Measurements from ENCODE around the gene SYCP2.

SYCP2 gene

GRCh38 chr20:59818911-59819310, 114.5 kb downstream of the SYCP2 start:
- no peak for DNase-seq
- Histone ChIP-seq H3K36me3 (no peaks in the 10 kb centered on the region), H3K4me1 (no peaks in the 10 kb centered on the region), H3K27me3 (no peaks in the 10 kb centered on the region), H3K9me3 (no peaks in the 10 kb centered on the region), H3K4me3 (ENCODE audit: low read depth, low read length) (no peak overlapping the region)
- no peak for TF ChIP-seq CTCF (IDR thresholded peaks at IDR 0.05; ENCODE audit: low read depth, low read length)

- no peaks in the 10 kb centered on the region for H3K4me1 ChIP-seq
- H3K4me3 ChIP-seq (ENCODE audit: low read depth, low read length): no peak overlapping the region
- TF ChIP-seq CTCF (IDR thresholded peaks at IDR 0.05; ENCODE audit: low read depth, low read length): no peak
Measured at GRCh38 chr20:59817846-59818615, 115.4 kb downstream of the SYCP2 start.

GRCh38 chr20:59817406-59817805, 116.0 kb downstream of the SYCP2 start:
- no peak for DNase-seq
- no peak for TF ChIP-seq CTCF (IDR thresholded peaks at IDR 0.05; ENCODE audit: low read depth, low read length)
- Histone ChIP-seq H3K9me3 (no peaks in the 10 kb centered on the region), H3K27me3 (no peaks in the 10 kb centered on the region), H3K4me1 (no peaks in the 10 kb centered on the region), H3K4me3 (ENCODE audit: low read depth, low read length) (no peak overlapping the region), H3K36me3 (no peaks in the 10 kb centered on the region)

More at GRCh38 chr20:59817846-59818615, 115.4 kb downstream of the SYCP2 start:
- H3K36me3 ChIP-seq: no peaks in the 10 kb centered on the region
- H3K9me3 ChIP-seq: no peaks in the 10 kb centered on the region
- no peak for DNase-seq
- H3K27me3 ChIP-seq: no peaks in the 10 kb centered on the region

GRCh38 chr20:59816146-59816738, 117.2 kb downstream of the SYCP2 start:
- H3K27me3 ChIP-seq: no peaks in the 10 kb centered on the region
- no peak for TF ChIP-seq CTCF (IDR thresholded peaks at IDR 0.05; ENCODE audit: low read depth, low read length)

GRCh38 chr20:59814840-59815340, 118.5 kb downstream of the SYCP2 start:
- Histone ChIP-seq H3K9me3 (no peaks in the 10 kb centered on the region), H3K27me3 (no peaks in the 10 kb centered on the region), H3K4me1 (no peaks in the 10 kb centered on the region), H3K4me3 (ENCODE audit: low read depth, low read length) (no peak overlapping the region), H3K36me3 (no peaks in the 10 kb centered on the region)
- no peak for TF ChIP-seq CTCF (IDR thresholded peaks at IDR 0.05; ENCODE audit: low read depth, low read length)
- DNase-seq: no peak

More at GRCh38 chr20:59816146-59816738, 117.2 kb downstream of the SYCP2 start:
- no peaks in the 10 kb centered on the region for H3K36me3 ChIP-seq
- H3K4me3 ChIP-seq (ENCODE audit: low read depth, low read length): no peak overlapping the region
- H3K9me3 ChIP-seq: no peaks in the 10 kb centered on the region
- DNase-seq: no peak
- no peaks in the 10 kb centered on the region for H3K4me1 ChIP-seq

All from BE2C (cell line).